Liver (tissue), 9 donors: ENCODE measurements around the gene SMYD3. TPM values are rescaled to one million over a fixed set of nuclear protein-coding genes. Genes with fewer than 3 reads are reported as not detected.

Experiments
- DNase-seq: peaks from one replicate; pipeline ENCODE4 v3.0.0-alpha.2; 2017; ENCODE audit warnings: low spot score
- H3K27ac ChIP-seq, 2 donors: one replicate each; pipeline ENCODE4 v1.7.0; 2013; ENCODE audit warnings: inconsistent platforms in 2 of 2, low read length in 2 of 2, control low read depth in 1 of 2, low read depth in 1 of 2, mild to moderate bottlenecking in 1 of 2
- H3K27me3 ChIP-seq, 4 donors: one replicate each; pipeline versions ENCODE4 v1.6.1 to v1.7.0; 2013; ENCODE audit warnings: low read length in 3 of 4, inconsistent platforms in 1 of 4, mild to moderate bottlenecking in 1 of 4, moderate library complexity in 1 of 4; ENCODE audit not compliant: control insufficient read depth in 4 of 4, insufficient read depth in 4 of 4
- H3K36me3 ChIP-seq, 4 donors: one replicate each; pipeline versions ENCODE4 v1.6.1 to v1.7.0; 2013; ENCODE audit warnings: low read length in 3 of 4, mild to moderate bottlenecking in 3 of 4, low read depth in 1 of 4, moderate library complexity in 1 of 4; ENCODE audit not compliant: control insufficient read depth in 4 of 4, insufficient read depth in 3 of 4
- H3K4me1 ChIP-seq, 4 donors: one replicate each; pipeline versions ENCODE4 v1.6.1 to v1.7.0; 2013; ENCODE audit warnings: low read length in 3 of 4, mild to moderate bottlenecking in 3 of 4, moderate library complexity in 1 of 4; ENCODE audit not compliant: control insufficient read depth in 4 of 4, insufficient read depth in 4 of 4
- H3K4me3 ChIP-seq, 3 donors: one replicate each; pipeline versions ENCODE4 v1.6.1 to v1.7.0; 2013; ENCODE audit warnings: low read length in 3 of 3, control low read depth in 1 of 3, low read depth in 1 of 3, mild to moderate bottlenecking in 1 of 3
- H3K9ac ChIP-seq, 2 donors: one replicate each; pipeline ENCODE4 v1.7.0; 2013; ENCODE audit warnings: low read length in 2 of 2, mild to moderate bottlenecking in 2 of 2, moderate library complexity in 2 of 2, control low read depth in 1 of 2, low read depth in 1 of 2
- H3K9me3 ChIP-seq, 4 donors: one replicate each; pipeline versions ENCODE4 v1.6.1 to v1.7.0; 2013; ENCODE audit warnings: low read length in 3 of 4; ENCODE audit not compliant: control insufficient read depth in 4 of 4
- EGR1 ChIP-seq, 2 donors: IDR thresholded peaks; 2 replicates each; pipeline ENCODE4 v1.6.1; 2016 to 2018; ENCODE audit warnings: antibody characterized with exemption in 2 of 2, low read depth in 2 of 2
- FOXA2 ChIP-seq: IDR thresholded peaks from 2 replicates; pipeline ENCODE4 v1.6.1; 2016; ENCODE audit warnings: antibody characterized with exemption
- GABPA ChIP-seq, 2 donors: IDR thresholded peaks in 1 of 2; conservative IDR thresholded peaks in 1 of 2; 2 replicates each; pipeline ENCODE4 v1.6.1; 2016; ENCODE audit warnings: antibody characterized with exemption in 2 of 2, mild to moderate bottlenecking in 1 of 2, moderate library complexity in 1 of 2
- HNF4A ChIP-seq, 2 donors: conservative IDR thresholded peaks; 2 replicates each; pipeline ENCODE4 v1.6.1; 2016; ENCODE audit warnings: antibody characterized with exemption in 2 of 2, mild to moderate bottlenecking in 2 of 2
- WGBS: extraction: QIAGEN DNeasy Blood & Tissue Kit; methylation state at CpG from one replicate; pipeline ENCODE4 v1.1.7; 2013; 5-methylcytosine and 5-hydroxymethylcytosine counted together
- polyA plus RNA-seq, 2 donors: library from polyadenylated mRNA; stranded (reverse) in 1 of 2; unstranded in 1 of 2; fragments of 200-250 nt in 1 of 2; fragments of >200 nt in 1 of 2; fragmentation: Nextera tagmentation in 1 of 2; extraction: Ambion mirVana in 1 of 2; gene quantifications; one replicate each; pipeline versions ENCODE4 v1.2.1 to v1.2.3, GENCODE V29; 2013 to 2015
- total RNA-seq, 2 donors: library from RNA; depleted of rRNA; stranded (reverse); fragments of >200 nt; gene quantifications; one replicate each; pipeline ENCODE4 v1.2.3, GENCODE V29; 2014
- TF ChIP-seq, protein P1 (sequence below): IDR thresholded peaks from 2 replicates; pipeline ENCODE4 v1.6.1; 2016; ENCODE audit warnings: antibody characterized with exemption
- TF ChIP-seq, protein P2 (sequence below): IDR thresholded peaks from 2 replicates; pipeline ENCODE4 v1.6.1; 2016; ENCODE audit warnings: antibody characterized with exemption, mild to moderate bottlenecking
- donor health status: healthy.
- donor health status: healthy.
- donor health status: healthy.
- donor health status: healthy.
- donor health status: healthy.

The SMYD3 gene
- total and polyA plus RNA-seq, 4 donors = 3.1 to 9.1 (median 8.0) TPM

DNA sequence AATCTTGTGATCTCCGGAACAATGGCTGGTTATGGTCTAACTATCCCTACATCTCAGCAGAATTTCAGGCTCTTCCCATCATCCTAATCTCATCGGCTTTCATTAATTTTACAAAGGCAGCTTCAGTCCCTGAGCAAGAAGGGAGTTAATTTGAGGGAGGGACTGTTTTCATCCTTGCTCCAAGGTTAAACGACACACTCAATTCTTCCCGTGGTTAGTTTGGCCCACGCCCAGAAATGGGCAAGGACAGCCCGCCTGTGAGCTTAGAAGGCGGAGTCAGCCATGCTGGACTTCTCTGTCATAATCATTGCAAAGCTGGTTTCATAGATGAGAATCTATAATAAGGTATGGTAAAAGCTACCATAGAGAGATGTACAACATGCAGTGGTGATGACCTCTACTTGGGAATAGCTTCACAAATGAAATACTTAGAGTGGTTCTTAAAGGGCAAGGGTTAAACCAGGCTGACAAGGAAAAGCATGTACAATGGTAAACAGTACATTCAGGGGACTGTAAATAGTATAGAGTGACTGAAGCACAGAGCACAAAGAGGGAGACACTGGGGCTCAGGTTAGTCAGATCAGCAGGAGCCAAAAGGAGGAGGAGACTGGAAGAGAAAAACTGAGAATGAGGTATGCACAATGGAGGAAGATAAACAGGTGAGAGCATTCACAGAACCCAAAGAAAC is 108.8 kb downstream of the SMYD3 start:
- DNase-seq = no peak
- Histone ChIP-seq H3K27me3 (no peaks in the 10 kb centered on the region), H3K27ac (no peak overlapping the region), H3K4me1 (no peaks in the 10 kb centered on the region), H3K9me3 (no peaks in the 10 kb centered on the region), H3K4me3 (no peak overlapping the region), H3K9ac (no peak overlapping the region), H3K36me3 (no peaks in the 10 kb centered on the region)
- TF ChIP-seq EGR1 (IDR thresholded peaks at IDR 0.05; ENCODE audit: low read depth in 2 of 2) (no peak), HNF4A (conservative IDR thresholded peaks at IDR 0.05) (no peak), GABPA (IDR thresholded peaks at IDR 0.05 in 1 of 2, conservative IDR thresholded peaks at IDR 0.05 in 1 of 2) (no peak)
- TF ChIP-seq, protein P1, sequence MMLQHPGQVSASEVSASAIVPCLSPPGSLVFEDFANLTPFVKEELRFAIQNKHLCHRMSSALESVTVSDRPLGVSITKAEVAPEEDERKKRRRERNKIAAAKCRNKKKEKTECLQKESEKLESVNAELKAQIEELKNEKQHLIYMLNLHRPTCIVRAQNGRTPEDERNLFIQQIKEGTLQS = no peak
- TF ChIP-seq, protein P2, sequence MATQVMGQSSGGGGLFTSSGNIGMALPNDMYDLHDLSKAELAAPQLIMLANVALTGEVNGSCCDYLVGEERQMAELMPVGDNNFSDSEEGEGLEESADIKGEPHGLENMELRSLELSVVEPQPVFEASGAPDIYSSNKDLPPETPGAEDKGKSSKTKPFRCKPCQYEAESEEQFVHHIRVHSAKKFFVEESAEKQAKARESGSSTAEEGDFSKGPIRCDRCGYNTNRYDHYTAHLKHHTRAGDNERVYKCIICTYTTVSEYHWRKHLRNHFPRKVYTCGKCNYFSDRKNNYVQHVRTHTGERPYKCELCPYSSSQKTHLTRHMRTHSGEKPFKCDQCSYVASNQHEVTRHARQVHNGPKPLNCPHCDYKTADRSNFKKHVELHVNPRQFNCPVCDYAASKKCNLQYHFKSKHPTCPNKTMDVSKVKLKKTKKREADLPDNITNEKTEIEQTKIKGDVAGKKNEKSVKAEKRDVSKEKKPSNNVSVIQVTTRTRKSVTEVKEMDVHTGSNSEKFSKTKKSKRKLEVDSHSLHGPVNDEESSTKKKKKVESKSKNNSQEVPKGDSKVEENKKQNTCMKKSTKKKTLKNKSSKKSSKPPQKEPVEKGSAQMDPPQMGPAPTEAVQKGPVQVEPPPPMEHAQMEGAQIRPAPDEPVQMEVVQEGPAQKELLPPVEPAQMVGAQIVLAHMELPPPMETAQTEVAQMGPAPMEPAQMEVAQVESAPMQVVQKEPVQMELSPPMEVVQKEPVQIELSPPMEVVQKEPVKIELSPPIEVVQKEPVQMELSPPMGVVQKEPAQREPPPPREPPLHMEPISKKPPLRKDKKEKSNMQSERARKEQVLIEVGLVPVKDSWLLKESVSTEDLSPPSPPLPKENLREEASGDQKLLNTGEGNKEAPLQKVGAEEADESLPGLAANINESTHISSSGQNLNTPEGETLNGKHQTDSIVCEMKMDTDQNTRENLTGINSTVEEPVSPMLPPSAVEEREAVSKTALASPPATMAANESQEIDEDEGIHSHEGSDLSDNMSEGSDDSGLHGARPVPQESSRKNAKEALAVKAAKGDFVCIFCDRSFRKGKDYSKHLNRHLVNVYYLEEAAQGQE = no peak
- 82% methylated on average over 7 of the region's 7 CpGs for WGBS

DNA sequence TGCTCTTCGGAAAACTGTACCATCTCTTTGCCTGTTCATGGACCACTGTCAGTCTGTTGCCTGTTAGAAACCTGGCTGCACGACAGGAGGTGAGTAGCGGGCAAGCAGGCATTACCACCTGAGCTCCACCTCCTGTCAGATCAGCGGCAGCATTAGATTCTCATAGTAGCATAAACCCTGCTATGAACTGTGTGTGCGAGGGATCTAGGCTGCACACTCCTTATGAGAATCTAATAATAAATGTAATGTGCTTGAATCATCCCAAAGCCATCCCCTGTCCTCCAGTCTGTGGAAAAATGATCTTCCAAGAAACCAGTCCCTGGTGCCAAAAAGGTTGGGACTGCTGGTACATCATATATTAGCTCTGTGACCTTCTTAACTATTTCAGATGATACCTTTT is 110.0 kb downstream of the SMYD3 start:
- no peak overlapping the region for H3K27ac ChIP-seq
- no peaks in the 10 kb centered on the region for H3K36me3 ChIP-seq
- TF ChIP-seq, protein P1 = no peak
- no peak overlapping the region for H3K4me3 ChIP-seq
- H3K27me3 ChIP-seq = no peaks in the 10 kb centered on the region
- no peaks in the 10 kb centered on the region for H3K4me1 ChIP-seq
- WGBS = 96% methylated on average over 5 of the region's 5 CpGs
- no peak for DNase-seq
- H3K9ac ChIP-seq = no peak overlapping the region
- no peaks in the 10 kb centered on the region for H3K9me3 ChIP-seq

DNA sequence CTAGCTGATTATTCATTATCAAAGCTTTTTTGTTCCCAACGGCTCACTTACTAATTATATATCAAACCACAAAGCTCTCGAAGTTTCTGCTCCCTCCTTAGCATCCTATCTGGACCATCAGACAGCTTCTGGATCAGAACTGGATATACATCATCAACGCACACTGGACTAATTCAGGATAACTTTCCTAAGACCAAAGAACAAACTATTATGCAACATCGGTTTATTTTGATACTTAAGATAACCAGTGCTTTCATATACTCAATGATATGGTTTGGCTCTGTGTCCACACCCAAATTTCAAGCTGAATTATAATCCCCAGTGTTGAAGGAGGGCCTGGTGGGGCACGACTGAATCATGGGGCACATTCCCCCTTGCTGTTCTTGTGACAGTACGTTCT is 110.8 kb downstream of the SMYD3 start:
- no peaks in the 10 kb centered on the region for H3K36me3 ChIP-seq
- no peak overlapping the region for H3K9ac ChIP-seq
- H3K9me3 ChIP-seq = no peaks in the 10 kb centered on the region
- no peak for TF ChIP-seq FOXA2
- TF ChIP-seq, protein P2 = no peak
- no peak overlapping the region for H3K27ac ChIP-seq
- H3K27me3 ChIP-seq = no peaks in the 10 kb centered on the region
- no peak for DNase-seq
- no peak overlapping the region for H3K4me3 ChIP-seq
- WGBS = 93% methylated on average over 6 of the region's 6 CpGs
- no peaks in the 10 kb centered on the region for H3K4me1 ChIP-seq
